GM23338 (cell line): ENCODE data around the gene SH3D19.

Experiments used
- CREB1 ChIP-seq: fragments of 250-450 bp; sonication (Bioruptor Pico); IDR thresholded peaks from 2 replicates; pipeline ENCODE4 v1.5.0; 2020; ENCODE audit warnings: low read depth, mild to moderate bottlenecking, moderate library complexity
- CTCF ChIP-seq, 2 experiments: fragments of 200-600 bp in 1 of 2; sonication (generic) in 1 of 2; conservative IDR thresholded peaks; 2 replicates each; pipeline versions ENCODE4 v1.5.1 to v1.6.1; 2016 to 2017; ENCODE audit warnings: antibody characterized with exemption in 2 of 2, low read depth in 2 of 2, mild to moderate bottlenecking in 2 of 2, moderate library complexity in 1 of 2
- ETS1 ChIP-seq: IDR thresholded peaks from 2 replicates; pipeline ENCODE4 v1.6.1; 2016; ENCODE audit warnings: antibody characterized with exemption
- EZH2 ChIP-seq: fragments of 200-600 bp; sonication (generic); IDR thresholded peaks from one replicate; pipeline ENCODE4 v1.8.0; 2017; ENCODE audit warnings: antibody characterized with exemption, mild to moderate bottlenecking, low read depth; ENCODE audit not compliant: unreplicated experiment
- EZH2phosphoT487 ChIP-seq: fragments of 200-600 bp; sonication (generic); IDR thresholded peaks from one replicate; pipeline ENCODE4 v1.8.1; 2018; ENCODE audit warnings: antibody characterized with exemption; ENCODE audit not compliant: unreplicated experiment
- POLR2AphosphoS5 ChIP-seq: IDR thresholded peaks from 2 replicates; pipeline ENCODE4 v1.6.1; 2016; ENCODE audit warnings: antibody characterized with exemption, low read depth
- REST ChIP-seq: IDR thresholded peaks from one replicate; pipeline ENCODE4 v1.6.1; 2018; ENCODE audit warnings: antibody characterized with exemption; ENCODE audit not compliant: unreplicated experiment

GRCh38 chr4:151104621-151105020, 220.8 kb downstream of the SH3D19 start:
- TF ChIP-seq CTCF (conservative IDR thresholded peaks at IDR 0.05; ENCODE audit: low read depth in 2 of 2) (no peak), REST (no peak), POLR2AphosphoS5 (no peak), CREB1 (CRISPR knock-in tag) (no peak), EZH2phosphoT487 (no peak), EZH2 (no peak), ETS1 (no peak)
